Subcutaneous abdominal adipose tissue (tissue), 5 donors: ENCODE measurements around the gene SELENOS.
"Not testable (repeated sequence)": the region's sequence is repeated elsewhere in the genome, so short reads cannot be mapped to it uniquely, and the experiment has no call there.

Source experiments
- H3K27ac ChIP-seq: one replicate; pipeline ENCODE4 v1.7.0; 2013; ENCODE audit warnings: low read depth, mild to moderate bottlenecking, inconsistent platforms, low read length, moderate library complexity
- H3K27me3 ChIP-seq, 5 donors: one replicate each; pipeline ENCODE4 v1.7.0; 2013; ENCODE audit warnings: low read length in 5 of 5, inconsistent platforms in 1 of 5; ENCODE audit not compliant: control insufficient read depth in 5 of 5, insufficient read depth in 4 of 5
- H3K36me3 ChIP-seq, 5 donors: one replicate each; pipeline ENCODE4 v1.7.0; 2013; ENCODE audit warnings: low read length in 5 of 5; ENCODE audit not compliant: control insufficient read depth in 5 of 5, insufficient read depth in 5 of 5
- H3K4me1 ChIP-seq, 5 donors: one replicate each; pipeline ENCODE4 v1.7.0; 2013; ENCODE audit warnings: low read length in 5 of 5, mild to moderate bottlenecking in 3 of 5, moderate library complexity in 1 of 5; ENCODE audit not compliant: control insufficient read depth in 5 of 5, insufficient read depth in 5 of 5
- H3K4me3 ChIP-seq, 5 donors: one replicate each; pipeline ENCODE4 v1.7.0; 2013; ENCODE audit warnings: low read length in 5 of 5, low read depth in 1 of 5
- H3K9ac ChIP-seq, 5 donors: one replicate each; pipeline ENCODE4 v1.7.0; 2013; ENCODE audit warnings: low read length in 5 of 5, mild to moderate bottlenecking in 4 of 5, moderate library complexity in 3 of 5
- H3K9me3 ChIP-seq, 5 donors: one replicate each; pipeline ENCODE4 v1.7.0; 2013; ENCODE audit warnings: low read length in 5 of 5; ENCODE audit not compliant: control insufficient read depth in 5 of 5
- donor health status: healthy.
- donor health status: healthy.
- donor health status: healthy.
- donor health status: healthy.
- donor health status: healthy.

Gene SELENOS

DNA sequence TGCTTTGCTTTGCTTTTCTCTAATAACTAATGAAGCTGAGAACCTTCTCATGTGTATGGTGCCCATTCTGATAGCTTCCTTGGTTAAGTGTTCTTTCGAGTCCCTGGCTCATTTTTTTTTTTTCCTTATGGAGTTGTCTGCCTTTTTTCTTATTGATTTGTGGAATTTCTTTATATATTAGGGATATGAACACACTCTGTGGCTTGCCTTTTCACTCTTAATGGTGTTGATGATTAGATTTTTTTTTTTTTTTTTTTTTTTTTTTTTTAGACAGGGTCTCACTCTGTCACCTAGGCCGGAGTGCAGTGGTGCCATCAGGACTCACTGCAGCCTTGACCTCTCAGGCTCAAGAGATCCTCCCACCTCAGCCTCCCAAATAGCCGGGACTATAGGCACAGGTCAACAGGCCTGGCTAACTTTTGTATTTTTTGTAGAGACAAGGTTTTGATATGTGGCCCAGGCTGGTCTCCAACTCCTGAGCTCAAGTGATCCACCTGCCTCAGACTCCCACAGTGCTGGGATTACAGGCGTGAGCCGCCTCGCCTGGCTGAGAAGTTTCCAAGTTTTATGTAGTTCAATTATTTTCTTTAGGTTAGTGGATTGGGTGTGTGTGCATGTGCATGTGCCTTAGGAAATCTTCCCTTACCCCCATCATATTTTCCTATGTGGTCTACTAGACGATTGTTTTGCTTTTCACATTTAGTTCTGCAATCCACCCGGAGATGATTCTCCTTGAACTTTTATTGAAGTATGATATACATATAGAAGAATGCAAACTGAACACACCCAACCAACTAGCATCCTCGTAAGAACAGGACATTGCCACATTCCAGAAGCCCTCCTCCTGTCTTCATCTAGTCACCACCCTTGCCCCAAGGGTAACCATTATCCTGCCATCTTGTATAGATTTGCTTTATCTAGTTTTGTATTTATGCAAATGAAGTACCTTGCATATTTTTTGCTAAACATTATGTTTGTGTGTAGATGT is 19.4 kb upstream of the SELENOS start:
- Histone ChIP-seq H3K27me3 (no peaks in the 10 kb centered on the region), H3K36me3 (peaks cover 0 to 4% (median 0%) of the 10 kb centered on the region in 5 donors), H3K4me1 (peaks cover 7 to 27% (median 25%) of the 10 kb centered on the region in 5 donors), H3K4me3 (peak overlapping the region in 3 of 5 donors; percentile 96 to 99 (median 98)), H3K9ac (peak overlapping the region in 1 of 5 donors; percentile 96), H3K27ac (no peak overlapping the region), H3K9me3 (no peaks in the 10 kb centered on the region)

DNA sequence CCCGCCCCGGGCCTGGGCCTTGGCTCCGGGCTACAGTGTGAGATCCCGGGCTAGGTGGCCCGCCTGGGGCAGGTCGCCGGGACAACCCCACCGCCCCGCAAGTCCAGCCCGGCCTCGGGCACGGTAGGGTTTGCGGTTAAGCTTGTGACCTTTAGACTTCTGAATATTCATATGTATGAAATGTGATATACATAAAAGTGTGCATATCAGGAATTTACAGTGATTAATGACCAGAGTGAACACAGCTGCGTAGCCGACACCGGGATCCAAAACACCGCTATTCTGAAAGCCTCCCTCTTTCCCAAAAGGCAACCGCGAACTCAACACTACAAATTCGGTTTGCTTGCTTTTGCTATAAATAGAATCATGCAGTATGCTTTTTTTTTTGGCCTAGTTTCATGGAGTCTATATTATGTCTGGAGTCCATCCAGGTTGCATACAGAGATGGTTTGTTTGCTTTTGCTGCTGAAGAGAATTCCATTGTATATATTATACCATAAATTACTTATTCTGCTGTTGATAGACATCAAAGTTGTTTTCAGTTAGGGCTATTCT is 18.4 kb upstream of the SELENOS start:
- peaks cover 7 to 27% (median 24%) of the 10 kb centered on the region in 5 donors for H3K4me1 ChIP-seq
- H3K9ac ChIP-seq: peak overlapping the region; percentile 80 to 96 (median 92)
- H3K27ac ChIP-seq: peak overlapping the region; percentile 95
- peak overlapping the region; percentile 86 to 99 (median 96) for H3K4me3 ChIP-seq
- no peaks in the 10 kb centered on the region for H3K9me3 ChIP-seq
- no peaks in the 10 kb centered on the region for H3K27me3 ChIP-seq
- peaks cover 0 to 6% (median 0%) of the 10 kb centered on the region in 5 donors for H3K36me3 ChIP-seq

DNA sequence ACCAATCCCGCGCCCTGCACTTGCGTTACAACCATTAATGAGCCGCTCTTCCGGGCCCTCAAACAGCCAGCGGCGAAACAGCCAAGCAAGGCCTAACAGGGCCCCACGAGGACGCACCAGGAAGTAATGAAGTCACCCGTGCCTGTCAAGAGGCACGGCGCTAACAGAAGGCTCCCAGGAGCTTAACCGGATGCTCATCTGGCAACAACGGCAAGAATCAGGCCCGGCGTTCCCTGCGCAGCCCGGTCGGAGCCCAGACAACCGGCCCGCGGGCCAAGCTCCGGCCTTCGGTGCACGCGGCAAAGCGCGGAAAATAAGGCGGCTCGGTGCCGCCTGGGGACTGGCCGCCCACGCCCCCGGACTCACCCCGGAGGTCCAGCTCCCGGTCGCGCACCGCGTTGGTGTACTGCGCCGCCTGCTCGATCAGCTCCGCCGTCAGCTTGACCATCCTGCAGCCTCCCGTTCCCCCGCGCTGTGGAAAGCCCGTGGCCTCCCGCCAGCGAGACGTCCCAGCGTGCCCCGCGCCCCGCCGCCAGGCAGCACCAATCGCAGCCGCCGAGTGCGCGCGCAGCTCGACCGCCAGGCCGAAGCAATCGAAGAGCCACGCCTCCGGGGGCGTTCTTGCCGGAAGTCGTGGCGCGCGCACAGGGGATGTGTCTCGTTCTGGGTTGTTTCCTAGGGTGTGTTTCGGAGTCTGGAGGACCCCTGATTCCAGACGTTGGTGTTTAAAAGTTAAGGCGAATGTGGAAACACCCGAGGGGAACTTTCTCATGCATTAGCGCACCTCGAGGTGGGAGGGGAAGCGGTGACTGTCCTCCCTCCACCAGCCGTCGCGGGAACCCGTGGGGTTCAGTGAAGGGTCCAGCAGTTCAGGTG is 17.7 kb upstream of the SELENOS start, which contains the start of gene SNRPA1:
TSS of gene SNRPA1 (minus strand) at position 518 of the 876 bp plus-strand sequence. CDS start at position 448, 70 bp downstream.
- peak within 1 kb of the TSS; percentile 95 for H3K27ac ChIP-seq
- peaks cover 7 to 27% (median 24%) of the 10 kb centered on the region in 5 donors for H3K4me1 ChIP-seq
- H3K4me3 ChIP-seq: peak within 1 kb of the TSS; percentile 86 to 99 (median 96)
- H3K36me3 ChIP-seq: peaks cover 0 to 12% (median 4%) of the 10 kb centered on the region in 5 donors
- no peaks in the 10 kb centered on the region for H3K9me3 ChIP-seq
- no peaks in the 10 kb centered on the region for H3K27me3 ChIP-seq
- peak within 1 kb of the TSS; percentile 89 to 96 (median 95) for H3K9ac ChIP-seq

DNA sequence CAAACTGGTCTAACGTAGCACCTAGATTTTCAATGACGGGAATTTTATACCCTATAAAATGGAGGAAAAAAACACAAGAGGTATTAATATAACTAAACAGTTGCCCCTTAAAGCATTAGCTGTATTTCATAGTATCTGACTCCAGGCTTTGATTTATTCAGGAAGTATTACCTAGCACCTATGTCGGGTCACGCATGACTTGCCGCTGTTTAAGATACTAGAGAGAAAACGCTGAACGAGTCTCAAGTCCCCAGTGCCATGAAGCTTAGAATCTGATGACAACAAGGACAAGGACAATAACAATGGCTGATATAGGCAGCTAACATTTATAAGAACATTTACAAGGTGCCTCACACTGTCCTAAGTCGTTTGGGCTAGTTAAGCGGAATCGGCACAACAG is 15.8 kb upstream of the SELENOS start:
- Histone ChIP-seq H3K9me3 (no peaks in the 10 kb centered on the region), H3K27ac (peak overlapping the region; percentile 95), H3K4me3 (peak overlapping the region; percentile 86 to 99 (median 96)), H3K27me3 (no peaks in the 10 kb centered on the region), H3K4me1 (peaks cover 7 to 29% (median 24%) of the 10 kb centered on the region in 5 donors), H3K9ac (peak overlapping the region in 4 of 5 donors; percentile 0 to 96 (median 28)), H3K36me3 (peaks cover 0 to 16% (median 8%) of the 10 kb centered on the region in 5 donors)

DNA sequence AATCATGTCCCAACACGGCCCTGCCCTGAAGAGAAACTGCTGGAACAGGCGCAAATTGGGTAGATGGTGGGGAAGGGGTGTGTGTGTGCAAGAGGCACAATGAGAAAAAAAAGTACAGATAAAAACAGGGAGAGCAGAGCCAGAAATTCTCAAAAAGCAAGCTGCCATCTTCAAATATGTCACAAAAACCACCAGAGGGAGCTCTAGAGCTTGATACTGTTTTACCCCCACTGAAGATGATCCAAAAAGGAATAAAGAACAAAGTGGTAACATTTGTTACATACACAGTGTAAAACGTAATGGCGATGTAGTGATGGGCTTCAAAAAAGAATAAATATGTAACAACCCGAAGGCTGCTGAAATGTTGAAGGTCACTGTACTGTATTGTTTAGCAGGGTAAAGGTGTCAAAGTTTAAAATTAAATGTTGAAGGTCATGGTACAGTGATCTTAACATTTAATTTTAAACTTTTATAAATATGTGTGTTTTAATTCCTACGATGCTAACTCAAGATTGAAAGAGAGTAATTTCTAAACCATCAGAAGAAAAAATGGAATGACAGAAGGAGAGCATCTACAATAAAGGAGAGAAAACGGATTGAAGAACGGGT is 11.7 kb upstream of the SELENOS start:
- Histone ChIP-seq H3K36me3 (peaks cover 21 to 46% (median 34%) of the 10 kb centered on the region in 5 donors), H3K9ac (no peak overlapping the region), H3K27me3 (no peaks in the 10 kb centered on the region), H3K27ac (no peak overlapping the region), H3K4me1 (peaks cover 7 to 13% (median 13%) of the 10 kb centered on the region in 5 donors), H3K9me3 (no peaks in the 10 kb centered on the region), H3K4me3 (no peak overlapping the region)

DNA sequence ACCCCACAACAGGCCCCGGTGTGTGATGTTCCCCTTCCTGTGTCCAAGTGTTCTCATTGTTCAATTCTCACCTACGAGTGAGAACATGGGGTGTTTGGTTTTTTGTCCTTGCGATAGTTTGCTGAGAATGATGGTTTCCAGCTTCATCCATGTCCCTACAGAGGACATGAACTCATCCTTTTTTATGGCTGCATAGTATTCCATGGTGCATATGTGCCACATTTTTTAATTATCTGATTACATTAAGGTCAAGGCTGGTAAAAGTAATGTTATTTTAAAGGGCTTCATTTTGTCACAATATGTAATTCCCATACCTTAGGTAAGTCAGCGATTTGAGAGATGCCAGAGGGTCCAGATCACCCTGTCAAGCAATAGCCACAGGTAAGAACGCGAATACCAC is 10.1 kb upstream of the SELENOS start:
- not testable (repeated sequence) for H3K9me3 ChIP-seq, H3K27me3 ChIP-seq, H3K9ac ChIP-seq, H3K4me3 ChIP-seq, H3K27ac ChIP-seq, H3K4me1 ChIP-seq
- H3K36me3 ChIP-seq: peaks cover 28 to 60% (median 44%) of the 10 kb centered on the region in 5 donors

DNA sequence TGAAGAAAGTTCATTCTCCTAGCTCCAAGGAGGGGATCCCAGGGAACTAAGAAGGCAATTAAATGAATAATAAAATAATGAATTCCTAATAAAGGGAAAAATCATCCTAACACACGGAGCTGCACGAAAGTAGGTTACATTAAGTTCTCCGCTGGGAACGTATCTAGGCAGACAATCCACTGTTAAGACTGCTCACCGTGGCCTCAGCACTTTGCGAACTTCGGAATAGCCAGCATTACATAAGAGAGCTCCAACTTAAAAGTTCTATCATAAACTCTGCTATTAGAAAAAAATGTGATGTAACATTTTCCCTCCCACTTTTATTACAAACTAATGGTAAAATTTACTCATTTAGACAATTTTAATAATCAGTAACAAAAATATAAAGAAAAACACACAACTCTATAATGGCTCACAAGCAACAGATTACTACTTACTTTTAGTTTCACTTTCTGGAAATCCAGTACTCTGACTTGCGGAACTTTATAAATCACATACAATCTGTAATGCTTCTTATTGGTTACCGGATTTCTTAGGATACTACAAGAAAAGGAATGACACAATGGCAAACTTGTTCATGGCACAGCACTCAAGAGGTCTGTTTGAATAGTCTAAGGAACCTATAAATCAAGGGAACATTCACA is 9.3 kb upstream of the SELENOS start:
- Histone ChIP-seq H3K36me3 (peaks cover 33 to 64% (median 49%) of the 10 kb centered on the region in 5 donors), H3K4me3 (no peak overlapping the region), H3K4me1 (peaks cover 0 to 3% (median 0%) of the 10 kb centered on the region in 5 donors), H3K9ac (no peak overlapping the region), H3K27me3 (no peaks in the 10 kb centered on the region), H3K9me3 (no peaks in the 10 kb centered on the region), H3K27ac (no peak overlapping the region)

DNA sequence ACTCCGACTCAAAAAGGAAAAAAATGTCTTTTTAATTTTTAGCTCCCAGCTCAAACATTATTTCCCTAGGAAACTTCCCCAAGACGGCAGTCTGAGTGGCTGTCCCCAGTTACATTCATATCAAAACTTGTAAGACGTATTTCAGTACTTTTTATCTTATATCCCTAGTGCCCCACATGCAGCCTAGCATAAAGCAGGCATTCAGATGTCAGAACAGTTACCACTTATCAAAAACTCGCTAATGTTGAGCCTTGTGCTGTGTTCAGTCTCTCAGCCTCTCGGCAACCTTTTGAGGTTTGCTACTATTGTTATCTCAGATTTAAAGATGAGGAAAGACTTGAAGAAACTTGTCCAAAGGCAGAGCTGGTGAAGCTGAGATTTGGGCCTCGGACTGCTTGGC is 6.6 kb upstream of the SELENOS start:
- H3K4me3 ChIP-seq: no peak overlapping the region
- H3K4me1 ChIP-seq: peaks cover 0 to 3% (median 0%) of the 10 kb centered on the region in 5 donors
- H3K27me3 ChIP-seq: no peaks in the 10 kb centered on the region
- no peaks in the 10 kb centered on the region for H3K9me3 ChIP-seq
- peaks cover 38 to 73% (median 60%) of the 10 kb centered on the region in 5 donors for H3K36me3 ChIP-seq
- no peak overlapping the region for H3K9ac ChIP-seq
- no peak overlapping the region for H3K27ac ChIP-seq

DNA sequence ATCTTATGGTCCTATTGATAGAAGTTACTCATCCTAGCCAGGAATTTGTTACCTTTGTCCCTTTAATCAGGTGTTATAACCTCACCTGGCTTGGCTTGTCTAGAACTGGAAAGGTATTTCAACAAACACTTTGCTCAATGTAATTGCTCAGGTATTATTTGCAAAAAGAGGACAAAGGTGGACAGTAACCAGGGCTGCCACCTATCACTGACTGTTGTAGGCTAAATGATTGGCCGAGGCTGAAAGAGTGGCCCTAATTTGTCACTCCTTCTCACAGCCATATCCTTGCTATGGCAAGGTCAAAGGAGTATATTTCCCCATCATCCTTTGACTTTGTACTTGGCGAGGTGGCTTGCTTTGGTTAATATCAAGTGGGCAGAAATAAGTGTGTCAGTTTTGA is 2.7 kb upstream of the SELENOS start:
- H3K9me3 ChIP-seq: no peaks in the 10 kb centered on the region
- H3K9ac ChIP-seq: no peak overlapping the region
- peaks cover 0 to 22% (median 19%) of the 10 kb centered on the region in 5 donors for H3K4me1 ChIP-seq
- H3K36me3 ChIP-seq: peaks cover 25 to 54% (median 41%) of the 10 kb centered on the region in 5 donors
- H3K4me3 ChIP-seq: no peak overlapping the region
- H3K27me3 ChIP-seq: no peaks in the 10 kb centered on the region
- no peak overlapping the region for H3K27ac ChIP-seq
